ENCODE results near the gene PRKCA.

- TF ChIP-seq BACH2 (CRISPR knock-in tag; IDR thresholded peaks at IDR 0.05; ENCODE audit: borderline replicate concordance) (no peak), SNAI2 (CRISPR knock-in tag; IDR thresholded peaks at IDR 0.05) (no peak), TSHZ2 (CRISPR knock-in tag; IDR thresholded peaks at IDR 0.05) (no peak)
Observed at GRCh38 chr17:66426397-66427033, 124.1 kb downstream of the PRKCA start.
